GM12873 (cell line): ENCODE results near the gene ZNF831.

ENCODE experiments used
- CTCF ChIP-seq: IDR thresholded peaks from 2 replicates; pipeline ENCODE4 v1.5.1; 2012; ENCODE audit warnings: low read depth, mild to moderate bottlenecking, moderate library complexity, low read length, control low read depth; ENCODE audit not compliant: insufficient read depth; ENCODE audit errors: missing control alignments

Gene ZNF831

GRCh38 chr20:59143326-59143725 is 20.3 kb upstream of the ZNF831 start:
- no peak for TF ChIP-seq CTCF

- no peak for TF ChIP-seq CTCF
Observed at GRCh38 chr20:59144179-59144830, 19.3 kb upstream of the ZNF831 start.

- no peak for TF ChIP-seq CTCF
Observed at GRCh38 chr20:59144831-59145196, 18.8 kb upstream of the ZNF831 start.

- TF ChIP-seq CTCF = no peak
Observed at GRCh38 chr20:59145247-59145923, 18.2 kb upstream of the ZNF831 start.

- no peak for TF ChIP-seq CTCF
Observed at GRCh38 chr20:59145924-59146779, 17.5 kb upstream of the ZNF831 start.

- no peak for TF ChIP-seq CTCF
Observed at GRCh38 chr20:59146780-59147565, 16.6 kb upstream of the ZNF831 start.
